B cell (primary cell): ENCODE measurements around the gene SNAPC3. TPM values are rescaled to one million over a fixed set of nuclear protein-coding genes. Genes with fewer than 3 reads are reported as not detected.

Source experiments
- ATAC-seq: fragments of 200-7000 bp; cut with Tn5 transposase; one replicate; pipeline ENCODE4 v1.10.0; 2021; ENCODE audit warnings: low read depth, mild to moderate bottlenecking, moderate number of reproducible peaks, moderate library complexity
- CTCF ChIA-PET: fragments of 350-600 bp; sonication (Branson Sonifier 250); formaldehyde crosslinking; loops from one replicate; lab custom pipeline; 2021; ENCODE audit warnings: antibody characterized with exemption, inconsistent platforms; lab: Charles Lee
- POLR2A ChIA-PET: fragments of 350-600 bp; sonication (Branson Sonifier 250); formaldehyde crosslinking; loops from one replicate; lab custom pipeline; 2021; ENCODE audit warnings: antibody characterized with exemption; lab: Charles Lee
- DNase-seq: peaks from one replicate; pipeline ENCODE4 v3.0.0; 2013
- H2AFZ ChIP-seq: 2 replicates; pipeline ENCODE4 v1.6.1; 2012; ENCODE audit warnings: mild to moderate bottlenecking, low read depth, low read length; ENCODE audit not compliant: insufficient read depth, poor library complexity, severe bottlenecking
- H3K27ac ChIP-seq, 2 donors: 1 replicate in 1 of 2; 2 replicates in 1 of 2; pipeline ENCODE4 v1.5.1; 2012 to 2013; ENCODE audit warnings: low read length in 2 of 2, mild to moderate bottlenecking in 2 of 2, moderate library complexity in 1 of 2
- H3K27me3 ChIP-seq, 4 experiments: fragments of 200-600 bp in 1 of 4; sonication (generic) in 1 of 4; replicated peaks in 1 of 4; 1 replicate in 2 of 4; 2 replicates in 2 of 4; pipeline versions ENCODE4 v1.6.1 to v1.7.0; 2013 to 2016; ENCODE audit warnings: low read length in 3 of 4, mild to moderate bottlenecking in 2 of 4, mixed read lengths in 1 of 4, moderate library complexity in 1 of 4; ENCODE audit not compliant: insufficient read depth in 4 of 4, control insufficient read depth in 3 of 4; ENCODE audit errors: control extremely low read depth in 1 of 4
- H3K36me3 ChIP-seq, 2 experiments: replicated peaks in 1 of 2; 1 replicate in 1 of 2; 2 replicates in 1 of 2; pipeline versions ENCODE4 v1.6.1 to v1.7.1; 2013; ENCODE audit warnings: low read length in 1 of 2; ENCODE audit not compliant: insufficient read depth in 2 of 2, control insufficient read depth in 1 of 2; ENCODE audit errors: control extremely low read depth in 1 of 2, extremely low read depth in 1 of 2
- H3K4me1 ChIP-seq, 2 donors: fragments of 200-600 bp in 1 of 2; sonication (generic) in 1 of 2; 1 replicate in 1 of 2; 2 replicates in 1 of 2; pipeline versions ENCODE4 v1.5.1 to v1.6.1; 2013 to 2017; ENCODE audit warnings: low read length in 2 of 2; ENCODE audit not compliant: control insufficient read depth in 2 of 2, insufficient read depth in 2 of 2
- H3K4me2 ChIP-seq: replicated peaks from 2 replicates; pipeline ENCODE3; 2012; ENCODE audit warnings: mild to moderate bottlenecking, low read depth, low read length; ENCODE audit not compliant: poor library complexity, severe bottlenecking
- H3K4me3 ChIP-seq, 5 experiments: fragments of 200-600 bp in 1 of 5; sonication (generic) in 1 of 5; 1 replicate in 3 of 5; 2 replicates in 2 of 5; pipeline versions ENCODE4 v1.5.1 to v1.7.0; 2011 to 2016; ENCODE audit warnings: low read length in 4 of 5, mild to moderate bottlenecking in 4 of 5, low read depth in 2 of 5, control low read depth in 1 of 5, moderate library complexity in 1 of 5; ENCODE audit not compliant: insufficient read depth in 1 of 5; ENCODE audit errors: control extremely low read depth in 1 of 5, extremely low read depth in 1 of 5
- H3K79me2 ChIP-seq: fragments of 200-600 bp; sonication (generic); one replicate; pipeline ENCODE4 v1.6.0; 2016; ENCODE audit warnings: low read length; ENCODE audit not compliant: control insufficient read depth, insufficient read depth
- H3K9ac ChIP-seq: fragments of 200-600 bp; sonication (generic); 2 replicates; pipeline ENCODE4 v1.6.1; 2017; ENCODE audit warnings: mild to moderate bottlenecking, low read length, moderate library complexity
- H3K9me3 ChIP-seq, 3 donors: one replicate each; pipeline versions ENCODE4 v1.6.1 to v1.7.1; 2013; ENCODE audit warnings: low read length in 2 of 3; ENCODE audit not compliant: control insufficient read depth in 2 of 3, insufficient read depth in 1 of 3; ENCODE audit errors: control extremely low read depth in 1 of 3
- H4K20me1 ChIP-seq: 2 replicates; pipeline ENCODE4 v1.6.0; 2012; ENCODE audit warnings: mild to moderate bottlenecking, low read length; ENCODE audit not compliant: insufficient read depth, control insufficient read depth, poor library complexity, severe bottlenecking
- H3K27ac Mint-ChIP-seq: one replicate; pipeline ENCODE4 v1.8.0; 2021; ENCODE audit warnings: mixed read lengths
- H3K27me3 Mint-ChIP-seq: one replicate; pipeline ENCODE4 v1.8.0; 2021; ENCODE audit warnings: mixed read lengths
- H3K4me1 Mint-ChIP-seq: one replicate; pipeline ENCODE4 v1.8.0; 2021; ENCODE audit warnings: mixed read lengths
- H3K4me3 Mint-ChIP-seq: one replicate; pipeline ENCODE4 v1.8.0; 2021; ENCODE audit warnings: mixed read lengths
- H3K9me3 Mint-ChIP-seq: one replicate; pipeline ENCODE4 v1.8.0; 2022; ENCODE audit warnings: mixed read lengths; ENCODE audit not compliant: insufficient read depth
- CTCF ChIP-seq: fragments of 200-600 bp; IDR thresholded peaks from one replicate; pipeline ENCODE4 v1.8.0; 2022; ENCODE audit warnings: antibody characterized with exemption, mild to moderate bottlenecking
- EZH2 ChIP-seq: IDR thresholded peaks from 2 replicates; pipeline ENCODE4 v1.6.1; 2012; ENCODE audit warnings: borderline replicate concordance, low read depth, mild to moderate bottlenecking, moderate library complexity, low read length; ENCODE audit not compliant: insufficient read depth, poor library complexity, severe bottlenecking
- WGBS: methylation state at CpG from one replicate; pipeline ENCODE4 v1.1.5; 2013; ENCODE audit warnings: missing lambda C conversion rate; ENCODE audit not compliant: insufficient coverage; 5-methylcytosine and 5-hydroxymethylcytosine counted together
- intact Hi-C: fragments of 100-400 bp; cut with micrococcal nuclease; formaldehyde crosslinking; loops from one replicate; pipeline ENCODE4 v1.10.0; 2022
- polyA plus RNA-seq: library from polyadenylated mRNA; depleted of rRNA; stranded (reverse); fragments of >200 nt; gene quantifications from 2 replicates; pipeline ENCODE4 v1.2.3, GENCODE V29; 2012
- small RNA-seq: library from RNA; depleted of rRNA; stranded (forward); fragments of <200 nt; gene quantifications from one replicate; pipeline ENCODE3, GENCODE V24; 2012; ENCODE audit warnings: low replicate concordance, low read depth; ENCODE audit not compliant: insufficient read length
- total RNA-seq, 2 donors: library from RNA; stranded (reverse); fragments of 120-200 nt in 1 of 2; gene quantifications; 1 replicate in 1 of 2; 2 replicates in 1 of 2; pipeline versions ENCODE4 v1.2.3 to v1.2.4, GENCODE V29; 2013 to 2022

Gene SNAPC3
- total and polyA plus RNA-seq, 2 donors (not counting 1 experiment from before 2014, with no cell fraction given) = 16.6 to 48.3 TPM

DNA sequence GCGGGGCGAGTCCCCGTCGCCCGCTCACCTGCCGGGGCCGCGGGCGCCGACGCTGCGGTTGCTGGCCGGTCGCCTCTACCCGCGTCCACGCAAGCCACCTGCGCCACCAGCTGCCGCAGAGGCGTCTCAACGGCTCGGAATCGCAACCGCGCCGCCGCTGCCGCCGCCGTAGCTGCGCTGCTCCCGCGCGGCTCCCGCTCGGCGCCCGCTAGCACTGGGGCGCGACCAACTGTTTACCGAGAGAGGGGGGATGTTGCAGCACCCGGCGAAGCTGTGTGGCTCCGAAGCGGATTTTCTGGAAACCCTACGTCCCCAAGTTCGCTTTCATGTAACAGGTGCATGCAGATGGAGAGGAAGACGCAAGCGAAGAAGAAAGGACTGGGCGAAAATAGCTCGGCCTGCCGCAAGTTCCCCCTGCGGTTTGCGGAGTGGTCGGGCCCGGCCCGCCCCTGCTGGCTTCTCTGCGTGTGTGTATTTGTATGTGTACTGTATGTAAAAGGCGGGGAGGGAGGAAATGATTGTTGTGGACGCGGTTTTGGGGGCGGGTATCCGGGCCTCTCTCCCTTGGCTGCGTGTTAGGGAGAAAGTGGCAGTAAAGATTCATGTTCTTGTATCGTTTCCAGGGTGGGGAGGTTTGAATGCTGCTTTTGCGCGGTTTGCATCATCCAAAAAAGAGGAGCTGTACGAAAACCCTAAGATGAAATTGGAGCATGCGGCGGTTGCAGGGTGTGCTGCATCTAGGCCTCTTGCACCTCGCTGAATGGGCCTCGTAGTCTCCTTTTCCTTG, 88.3 kb downstream of the SNAPC3 start, which contains the start of gene PSIP1:
PSIP1 (minus strand) TSS at position 182 of the 787 bp plus-strand sequence. CDS start 782 bp downstream, outside the sequence.
- peak within 1 kb of the TSS; percentile 60 to 96 (median 94) for H3K4me3 ChIP-seq
- H3K4me2 ChIP-seq = peak within 1 kb of the TSS; percentile 83
- no peak for TF ChIP-seq CTCF
- no peak for TF ChIP-seq EZH2
- peaks cover 58% of the 10 kb centered on the region for H3K4me1 Mint-ChIP-seq
- WGBS = under 1% methylated on average over 68 of the region's 72 CpGs
- DNase-seq (peak; percentile 95), ATAC-seq (peak; percentile 79)
- H2AFZ ChIP-seq = peak within 1 kb of the TSS; percentile 98
- CTCF ChIA-PET = interaction anchor here (0.6 to 3.0 kb wide), 4 partner anchors 15 to 95 kb away, joined by 3 to 13 read pairs (median 4); partner anchors contain the start of gene CCDC171
- peaks cover 30 to 40% of the 10 kb centered on the region in 2 donors for H3K4me1 ChIP-seq
- POLR2A ChIA-PET = interaction anchor here (0.9 to 1.9 kb wide), 4 partner anchors 15 to 818 kb away, joined by 3 to 17 read pairs (median 4); partner anchors contain the start of genes CCDC171 and ZDHHC21
- H3K27me3 Mint-ChIP-seq = no peaks in the 10 kb centered on the region
- peaks cover 29% of the 10 kb centered on the region for H3K79me2 ChIP-seq
- no peaks in the 10 kb centered on the region for H3K9me3 Mint-ChIP-seq
- peak within 1 kb of the TSS; percentile 84 for H3K9ac ChIP-seq
- H3K36me3 ChIP-seq = peaks cover 0 to 12% of the 10 kb centered on the region in 2 experiments
- H3K27me3 ChIP-seq = no peaks in the 10 kb centered on the region
- peak within 1 kb of the TSS; percentile 97 to 98 for H3K27ac ChIP-seq
- H3K27ac Mint-ChIP-seq = peak within 1 kb of the TSS; percentile 100
- H4K20me1 ChIP-seq = peaks cover 21% of the 10 kb centered on the region
- no peaks in the 10 kb centered on the region for H3K9me3 ChIP-seq
- intact Hi-C loops = loop anchor here (1.0 to 2.0 kb wide), 4 partner anchors 41 to 204 kb away; partner anchors contain the start of genes SNAPC3 and TTC39B
- peak within 1 kb of the TSS; percentile 95 for H3K4me3 Mint-ChIP-seq

Small RNAs within 50 kb of the gene (small RNA-seq; reads per million reads assigned to genes)
- not detected for gene RNU6-319P

Other genes with a start within 250 kb of the SNAPC3 start
- 3.6 and 3.8 TPM in 2 replicates for gene TTC39B, start 115.7 kb upstream of the SNAPC3 start, total RNA-seq
- gene TTC39B, start 115.7 kb upstream of the SNAPC3 start, polyA plus RNA-seq = 2.0 and 4.2 TPM in 2 replicates
- 124 and 134 TPM in 2 replicates for gene PSIP1, start 88.1 kb downstream of the SNAPC3 start, total RNA-seq
- 19.7 and 32.5 TPM in 2 replicates for gene PSIP1, start 88.1 kb downstream of the SNAPC3 start, polyA plus RNA-seq
- 5.1 and 6.3 TPM in 2 replicates for gene CCDC171, start 130.2 kb downstream of the SNAPC3 start, total RNA-seq
- gene CCDC171, start 130.2 kb downstream of the SNAPC3 start, polyA plus RNA-seq = 0.22 and 0.45 TPM in 2 replicates